ENCODE results near the gene TTC13. TPM values are rescaled to one million over a fixed set of nuclear protein-coding genes. Genes with fewer than 3 reads are reported as not detected.

The TTC13 gene
- total RNA-seq, 1 donor from 2014 or later, result 35.4 TPM

- DNase-seq (no peak), ATAC-seq (ENCODE audit: low read depth) (no peak)
- H3K4me3 Mint-ChIP-seq, result no peak overlapping the region
- H3K4me1 Mint-ChIP-seq, result peaks cover 15% of the 10 kb centered on the region
- ChIA-PET CTCF (no interaction called here), POLR2A (no interaction called here)
- intact Hi-C loops (cut with micrococcal nuclease), result loop anchor here (5.0 kb wide), 2 partner anchors 472 to 662 kb away; partner anchors contain the start of genes EXOC8, SPRTN and TSNAX
- TF ChIP-seq CTCF (IDR thresholded peaks at IDR 0.05), result no peak
- H3K36me3 Mint-ChIP-seq (ENCODE audit: low read depth), result peaks cover 4% of the 10 kb centered on the region
- no peak overlapping the region for H3K27ac Mint-ChIP-seq
- no peaks in the 10 kb centered on the region for H3K9me3 Mint-ChIP-seq
- H3K27me3 Mint-ChIP-seq, result peaks cover 12% of the 10 kb centered on the region
These were observed 113.4 kb downstream of the TTC13 start for GRCh38 chr1:230865062-230865817.

GRCh38 chr1:230864441-230864840 is 114.2 kb downstream of the TTC13 start:
- Mint-ChIP-seq H3K27ac (no peak overlapping the region), H3K36me3 (ENCODE audit: low read depth) (peaks cover 4% of the 10 kb centered on the region), H3K9me3 (no peaks in the 10 kb centered on the region), H3K4me1 (peaks cover 15% of the 10 kb centered on the region), H3K27me3 (peaks cover 10% of the 10 kb centered on the region), H3K4me3 (no peak overlapping the region)
- POLR2A ChIA-PET, result no interaction called here
- CTCF ChIA-PET, result no interaction called here
- no peak for TF ChIP-seq CTCF (IDR thresholded peaks at IDR 0.05)
- ATAC-seq (ENCODE audit: low read depth) (no peak), DNase-seq (no peak)
- intact Hi-C loops (cut with micrococcal nuclease), result no loop called here

GRCh38 chr1:230863449-230863848 is 115.2 kb downstream of the TTC13 start:
- DNase-seq (no peak), ATAC-seq (ENCODE audit: low read depth) (no peak)
- no peak overlapping the region for H3K27ac Mint-ChIP-seq
- POLR2A ChIA-PET, result no interaction called here
- peaks cover 7% of the 10 kb centered on the region for H3K27me3 Mint-ChIP-seq
- intact Hi-C loops (cut with micrococcal nuclease), result no loop called here
- H3K4me1 Mint-ChIP-seq, result peaks cover 13% of the 10 kb centered on the region
- H3K36me3 Mint-ChIP-seq (ENCODE audit: low read depth), result peaks cover 4% of the 10 kb centered on the region
- no peak for TF ChIP-seq CTCF (IDR thresholded peaks at IDR 0.05)
- CTCF ChIA-PET, result no interaction called here
- H3K4me3 Mint-ChIP-seq, result no peak overlapping the region
- H3K9me3 Mint-ChIP-seq, result no peaks in the 10 kb centered on the region

GRCh38 chr1:230861970-230862595 is 116.6 kb downstream of the TTC13 start:
- H3K4me3 Mint-ChIP-seq, result no peak overlapping the region

More at GRCh38 chr1:230861970-230862595, 116.6 kb downstream of the TTC13 start:
- Mint-ChIP-seq H3K9me3 (no peaks in the 10 kb centered on the region), H3K27ac (no peak overlapping the region), H3K4me1 (peaks cover 8% of the 10 kb centered on the region), H3K27me3 (peaks cover 5% of the 10 kb centered on the region), H3K36me3 (ENCODE audit: low read depth) (no peaks in the 10 kb centered on the region)
- intact Hi-C loops (cut with micrococcal nuclease), result no loop called here
- TF ChIP-seq CTCF (IDR thresholded peaks at IDR 0.05), result no peak
- POLR2A ChIA-PET, result no interaction called here
- ATAC-seq (ENCODE audit: low read depth) (no peak), DNase-seq (no peak)
- CTCF ChIA-PET, result no interaction called here
